SU-DHL-6 (cell line): ENCODE measurements around the gene KBTBD6.

ENCODE experiments used
- H2AFZ ChIP-seq: fragments of 200-600 bp; sonication (generic); 2 replicates; pipeline ENCODE4 v1.6.1; 2014; ENCODE audit warnings: low read depth, mild to moderate bottlenecking, moderate library complexity, mixed read lengths, antibody characterized with exemption, low read length; ENCODE audit not compliant: severe bottlenecking
- H3F3A ChIP-seq: fragments of 200-600 bp; shearing (Covaris generic); 2 replicates; pipeline ENCODE4 v1.6.0; 2016; ENCODE audit warnings: antibody characterized with exemption, mild to moderate bottlenecking; ENCODE audit not compliant: insufficient read depth
- H3K27ac ChIP-seq: fragments of 200-600 bp; sonication (generic); 2 replicates; pipeline ENCODE4 v1.5.1; 2016; ENCODE audit warnings: low read depth, mild to moderate bottlenecking, low read length, moderate library complexity, mixed read lengths
- H3K27me3 ChIP-seq: fragments of 200-600 bp; sonication (generic), shearing (Covaris generic); 2 replicates; pipeline ENCODE4 v1.6.0; 2014; ENCODE audit warnings: mild to moderate bottlenecking, low read length
- H3K36me3 ChIP-seq: fragments of 200-600 bp; sonication (generic); 2 replicates; pipeline ENCODE4 v1.6.1; 2014; ENCODE audit warnings: mild to moderate bottlenecking, low read length, mixed read lengths
- H3K4me2 ChIP-seq: fragments of 300-600, 200-600 bp; shearing (Covaris generic), sonication (generic); 2 replicates; pipeline ENCODE4 v1.6.0; 2014; ENCODE audit warnings: low read length, low read depth, mild to moderate bottlenecking; ENCODE audit not compliant: poor library complexity, severe bottlenecking
- H3K4me3 ChIP-seq: fragments of 200-600 bp; sonication (generic); 2 replicates; pipeline ENCODE4 v1.5.1; 2014; ENCODE audit warnings: antibody characterized with exemption, low read length, mild to moderate bottlenecking, mixed read lengths; ENCODE audit not compliant: insufficient read depth, poor library complexity, severe bottlenecking
- H3K79me2 ChIP-seq: fragments of 200-600 bp; sonication (generic); 2 replicates; pipeline ENCODE4 v1.6.1; 2014; ENCODE audit warnings: mild to moderate bottlenecking, low read length, moderate library complexity; ENCODE audit not compliant: insufficient read depth
- H3K9ac ChIP-seq: fragments of 200-600 bp; sonication (generic); 2 replicates; pipeline ENCODE4 v1.7.0; 2014; ENCODE audit warnings: mild to moderate bottlenecking, low read length
- H3K9me2 ChIP-seq: fragments of 200-600 bp; sonication (generic); replicated peaks from 2 replicates; pipeline ENCODE4 v1.6.1; 2014; ENCODE audit warnings: low read length; ENCODE audit not compliant: insufficient read depth
- H3K9me3 ChIP-seq: fragments of 200-600 bp; sonication (generic); 2 replicates; pipeline ENCODE4 v1.6.1; 2014; ENCODE audit warnings: low read length, mixed read lengths; ENCODE audit not compliant: insufficient read depth
- H4K20me1 ChIP-seq: fragments of 200-600 bp; sonication (generic); 2 replicates; pipeline ENCODE4 v1.6.1; 2014; ENCODE audit warnings: low read depth, mild to moderate bottlenecking, antibody characterized with exemption, low read length, moderate library complexity, mixed read lengths
- CTCF ChIP-seq: fragments of 200-600 bp; sonication (generic); IDR thresholded peaks from one replicate; pipeline ENCODE4 v1.5.1; 2017; ENCODE audit warnings: antibody characterized with exemption, mild to moderate bottlenecking, low read length, moderate library complexity; ENCODE audit not compliant: insufficient read depth, poor library complexity, severe bottlenecking
- EZH2phosphoT487 ChIP-seq: fragments of 200-600 bp; sonication (generic), shearing (Covaris generic); conservative IDR thresholded peaks from 2 replicates; pipeline ENCODE4 v1.6.1; 2018; ENCODE audit warnings: mild to moderate bottlenecking, antibody characterized with exemption, low read length, moderate library complexity, mixed read lengths

KBTBD6 gene

DNA sequence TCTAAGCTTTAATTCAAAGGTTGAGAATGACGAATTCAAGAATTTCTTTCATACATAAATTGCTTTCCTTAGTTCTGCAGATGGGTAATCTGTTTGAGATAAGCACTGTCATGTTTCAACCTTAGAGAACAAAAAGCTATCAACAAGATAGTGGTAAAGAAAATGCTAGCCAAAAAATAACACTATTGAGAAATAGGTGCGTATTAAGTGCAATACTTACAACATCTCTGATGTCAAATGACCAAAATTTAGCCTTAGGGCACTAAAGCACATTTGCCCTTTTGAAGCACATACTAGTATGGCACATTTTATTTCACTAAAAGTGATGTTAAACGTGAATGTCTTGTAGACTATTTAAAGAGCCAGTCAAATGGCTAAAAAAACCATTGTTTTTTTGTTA, 4.9 kb downstream of the KBTBD6 start:
- H2AFZ ChIP-seq, result no peak overlapping the region
- peaks cover 51% of the 10 kb centered on the region for H3K79me2 ChIP-seq
- peaks cover 11% of the 10 kb centered on the region for H3K36me3 ChIP-seq
- peak overlapping the region; percentile 3; the same call in 1 of the 2 replicates for H3K27ac ChIP-seq
- H3K9me2 ChIP-seq, result no peaks in the 10 kb centered on the region
- no peak overlapping the region for H3K9ac ChIP-seq
- TF ChIP-seq CTCF (no peak), EZH2phosphoT487 (no peak)
- H3F3A ChIP-seq, result 0 out of 2 replicates have a peak, but pooled peaks cover 8% of the 10 kb centered on the region
- H3K4me2 ChIP-seq, result peak overlapping the region; percentile 97
- H3K9me3 ChIP-seq, result no peaks in the 10 kb centered on the region
- no peaks in the 10 kb centered on the region for H4K20me1 ChIP-seq
- H3K27me3 ChIP-seq, result no peaks in the 10 kb centered on the region
- H3K4me3 ChIP-seq, result no peak overlapping the region

DNA sequence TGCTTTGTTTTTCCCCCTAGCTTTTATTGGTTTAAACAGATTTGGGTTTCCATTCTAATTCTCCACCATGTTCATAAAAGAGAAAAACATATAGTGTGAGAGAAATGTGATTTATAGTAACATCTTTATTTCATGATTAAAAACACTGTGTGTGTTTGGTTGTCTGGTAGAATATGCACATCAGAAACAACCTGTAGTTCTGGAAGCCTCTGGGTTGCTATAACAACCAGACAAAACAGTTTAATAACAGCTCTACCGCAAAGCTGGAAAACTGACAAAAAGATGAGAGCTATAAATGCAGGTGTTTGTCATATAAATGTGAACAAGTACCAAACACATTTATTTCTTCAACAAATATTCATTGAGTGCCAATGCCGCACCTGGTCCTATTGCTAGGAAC, 9.8 kb downstream of the KBTBD6 start:
- Histone ChIP-seq H3K27me3 (no peaks in the 10 kb centered on the region), H2AFZ (no peak overlapping the region), H3K9me3 (no peaks in the 10 kb centered on the region), H3K27ac (peak overlapping the region; percentile 63), H3K9me2 (no peaks in the 10 kb centered on the region), H3K4me2 (no peak overlapping the region), H3K4me3 (no peak overlapping the region), H3K9ac (no peak overlapping the region), H4K20me1 (no peaks in the 10 kb centered on the region), H3F3A (0 out of 2 replicates have a peak, but pooled peaks cover 6% of the 10 kb centered on the region), H3K79me2 (peaks cover 8% of the 10 kb centered on the region; the same call in 1 of the 2 replicates), H3K36me3 (peaks cover 5% of the 10 kb centered on the region; the same call in 1 of the 2 replicates)
- TF ChIP-seq CTCF (no peak), EZH2phosphoT487 (no peak)

- no peak overlapping the region for H3K9ac ChIP-seq
- H3K9me2 ChIP-seq, result no peaks in the 10 kb centered on the region
- H2AFZ ChIP-seq, result no peak overlapping the region
- H3K27me3 ChIP-seq, result no peaks in the 10 kb centered on the region
- no peaks in the 10 kb centered on the region for H3K36me3 ChIP-seq
- H3K4me3 ChIP-seq, result no peak overlapping the region
- no peak for TF ChIP-seq CTCF
- TF ChIP-seq EZH2phosphoT487, result no peak
- H4K20me1 ChIP-seq, result no peaks in the 10 kb centered on the region
- no peaks in the 10 kb centered on the region for H3K9me3 ChIP-seq
- H3K27ac ChIP-seq, result no peak overlapping the region
- H3K4me2 ChIP-seq, result no peak overlapping the region
- 0 out of 2 replicates have a peak, but pooled peaks cover 4% of the 10 kb centered on the region for H3F3A ChIP-seq
- H3K79me2 ChIP-seq, result no peaks in the 10 kb centered on the region
Measured at GRCh38 chr13:41117869-41118268, 14.7 kb downstream of the KBTBD6 start.
